WTC11 (cell line): Measurements from ENCODE around the gene EMP1.

Experiments
- CTCF ChIP-seq: fragments of 200-600 bp; IDR thresholded peaks from 2 replicates; pipeline ENCODE4 v1.8.0; 2022; ENCODE audit warnings: antibody characterized with exemption
- JUN ChIP-seq: sonication (generic); formaldehyde crosslinking; IDR thresholded peaks from 2 replicates; pipeline ENCODE4 v1.8.0; 2023; ENCODE audit warnings: mild to moderate bottlenecking, missing genetic modification reagents
- NR3C1 ChIP-seq: sonication (generic); formaldehyde crosslinking; conservative IDR thresholded peaks from 2 replicates; pipeline ENCODE4 v1.8.1; 2023; ENCODE audit warnings: low read depth, mild to moderate bottlenecking, missing genetic modification reagents
- RORB ChIP-seq: fragments of 250-450 bp; sonication (Bioruptor Pico); IDR thresholded peaks from 2 replicates; pipeline ENCODE4 v1.9.0; 2021; ENCODE audit warnings: mild to moderate bottlenecking
- TCF7 ChIP-seq: sonication (generic); formaldehyde crosslinking; IDR thresholded peaks from 2 replicates; pipeline ENCODE4 v1.8.0; 2022; ENCODE audit warnings: mild to moderate bottlenecking, low read depth, missing genetic modification reagents, moderate library complexity
- ZBTB21 ChIP-seq: sonication (generic); formaldehyde crosslinking; IDR thresholded peaks from 2 replicates; pipeline ENCODE4 v1.8.1; 2023; ENCODE audit warnings: mild to moderate bottlenecking, missing genetic modification reagents, borderline replicate concordance
- ZNF138 ChIP-seq: sonication (generic); formaldehyde crosslinking; conservative IDR thresholded peaks from 2 replicates; pipeline ENCODE4 v1.8.1; 2022; ENCODE audit warnings: mild to moderate bottlenecking, moderate library complexity, missing genetic modification reagents
- ZNF232 ChIP-seq: sonication (generic); formaldehyde crosslinking; IDR thresholded peaks from 2 replicates; pipeline ENCODE4 v1.8.0; 2022; ENCODE audit warnings: mild to moderate bottlenecking, missing genetic modification reagents
- TF ChIP-seq, protein P1 (sequence below): sonication (generic); formaldehyde crosslinking; IDR thresholded peaks from 2 replicates; pipeline ENCODE4 v1.8.0; 2022; ENCODE audit warnings: mild to moderate bottlenecking, missing genetic modification reagents
- TF ChIP-seq, protein P2 (sequence below): sonication (generic); formaldehyde crosslinking; IDR thresholded peaks from 2 replicates; pipeline ENCODE4 v1.8.0; 2022; ENCODE audit warnings: mild to moderate bottlenecking, missing genetic modification reagents
- TF ChIP-seq, protein P3 (sequence below): sonication (generic); formaldehyde crosslinking; IDR thresholded peaks from 2 replicates; pipeline ENCODE4 v1.8.1; 2023; ENCODE audit warnings: mild to moderate bottlenecking, missing genetic modification reagents, moderate library complexity
- TF ChIP-seq, protein P4 (sequence below): sonication (generic); formaldehyde crosslinking; IDR thresholded peaks from 2 replicates; pipeline ENCODE4 v1.8.1; 2023; ENCODE audit warnings: mild to moderate bottlenecking, missing genetic modification reagents

DNA sequence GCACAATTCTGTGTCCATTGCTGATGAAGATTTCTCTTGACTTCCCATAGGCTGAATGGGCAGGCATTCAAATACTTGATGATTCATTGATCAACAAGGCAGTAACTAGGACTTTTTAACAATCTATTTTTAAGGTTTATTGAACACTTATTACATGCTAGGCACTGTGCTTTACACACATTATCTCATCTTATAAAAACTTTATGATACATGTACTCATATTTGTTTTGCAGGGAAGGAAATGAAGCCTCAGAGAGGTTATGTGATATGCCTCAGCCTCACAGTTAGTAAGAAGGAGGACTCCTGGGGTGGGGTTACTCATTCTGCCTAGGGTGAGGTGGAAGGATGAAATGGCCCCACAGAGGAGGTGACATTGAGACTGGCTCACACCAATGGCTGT lies 12.9 kb upstream of the EMP1 start:
- TF ChIP-seq, protein P1, sequence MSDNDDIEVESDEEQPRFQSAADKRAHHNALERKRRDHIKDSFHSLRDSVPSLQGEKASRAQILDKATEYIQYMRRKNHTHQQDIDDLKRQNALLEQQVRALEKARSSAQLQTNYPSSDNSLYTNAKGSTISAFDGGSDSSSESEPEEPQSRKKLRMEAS (CRISPR knock-in tag): no peak
- TF ChIP-seq ZBTB21 (CRISPR knock-in tag): no peak
- TF ChIP-seq TCF7 (CRISPR knock-in tag): no peak
- no peak for TF ChIP-seq CTCF
- no peak for TF ChIP-seq RORB
- TF ChIP-seq NR3C1 (CRISPR knock-in tag): no peak
- no peak for TF ChIP-seq JUN (CRISPR knock-in tag)
- TF ChIP-seq, protein P2, sequence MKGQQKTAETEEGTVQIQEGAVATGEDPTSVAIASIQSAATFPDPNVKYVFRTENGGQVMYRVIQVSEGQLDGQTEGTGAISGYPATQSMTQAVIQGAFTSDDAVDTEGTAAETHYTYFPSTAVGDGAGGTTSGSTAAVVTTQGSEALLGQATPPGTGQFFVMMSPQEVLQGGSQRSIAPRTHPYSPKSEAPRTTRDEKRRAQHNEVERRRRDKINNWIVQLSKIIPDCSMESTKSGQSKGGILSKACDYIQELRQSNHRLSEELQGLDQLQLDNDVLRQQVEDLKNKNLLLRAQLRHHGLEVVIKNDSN (CRISPR knock-in tag): no peak
- TF ChIP-seq, protein P3, sequence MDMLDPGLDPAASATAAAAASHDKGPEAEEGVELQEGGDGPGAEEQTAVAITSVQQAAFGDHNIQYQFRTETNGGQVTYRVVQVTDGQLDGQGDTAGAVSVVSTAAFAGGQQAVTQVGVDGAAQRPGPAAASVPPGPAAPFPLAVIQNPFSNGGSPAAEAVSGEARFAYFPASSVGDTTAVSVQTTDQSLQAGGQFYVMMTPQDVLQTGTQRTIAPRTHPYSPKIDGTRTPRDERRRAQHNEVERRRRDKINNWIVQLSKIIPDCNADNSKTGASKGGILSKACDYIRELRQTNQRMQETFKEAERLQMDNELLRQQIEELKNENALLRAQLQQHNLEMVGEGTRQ: no peak
- TF ChIP-seq, protein P4, sequence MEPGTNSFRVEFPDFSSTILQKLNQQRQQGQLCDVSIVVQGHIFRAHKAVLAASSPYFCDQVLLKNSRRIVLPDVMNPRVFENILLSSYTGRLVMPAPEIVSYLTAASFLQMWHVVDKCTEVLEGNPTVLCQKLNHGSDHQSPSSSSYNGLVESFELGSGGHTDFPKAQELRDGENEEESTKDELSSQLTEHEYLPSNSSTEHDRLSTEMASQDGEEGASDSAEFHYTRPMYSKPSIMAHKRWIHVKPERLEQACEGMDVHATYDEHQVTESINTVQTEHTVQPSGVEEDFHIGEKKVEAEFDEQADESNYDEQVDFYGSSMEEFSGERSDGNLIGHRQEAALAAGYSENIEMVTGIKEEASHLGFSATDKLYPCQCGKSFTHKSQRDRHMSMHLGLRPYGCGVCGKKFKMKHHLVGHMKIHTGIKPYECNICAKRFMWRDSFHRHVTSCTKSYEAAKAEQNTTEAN: no peak
- no peak for TF ChIP-seq ZNF232 (CRISPR knock-in tag)
- no peak for TF ChIP-seq ZNF138 (CRISPR knock-in tag)
